NCI-H748 (cell line): ENCODE measurements around the gene MMP24.
A peak's percentile ranks its signal among the peaks of the same experiment; 100 is the strongest.
"Not testable (repeated sequence)": the region's sequence is repeated elsewhere in the genome, so short reads cannot be mapped to it uniquely, and the experiment has no call there.

Experiments used
- DNase-seq: peaks from one replicate; lab custom pipeline; 2025; ENCODE audit not compliant: unreplicated experiment; lab: John Stamatoyannopoulos, UW

The MMP24 gene

GRCh38 chr20:35305682-35306556 is 79.4 kb downstream of the MMP24 start:
- DNase-seq = no peak

GRCh38 chr20:35306931-35307517 is 80.5 kb downstream of the MMP24 start:
- DNase-seq = peak; percentile 49

GRCh38 chr20:35307666-35308653 is 81.5 kb downstream of the MMP24 start:
- no peak for DNase-seq

- no peak for DNase-seq
These were observed 84.9 kb downstream of the MMP24 start for GRCh38 chr20:35311409-35311808.

- no peak for DNase-seq
These were observed 85.3 kb downstream of the MMP24 start for GRCh38 chr20:35311822-35312221.

- DNase-seq = no peak
These were observed 85.8 kb downstream of the MMP24 start for GRCh38 chr20:35312318-35312717.

- no peak for DNase-seq
These were observed 88.5 kb downstream of the MMP24 start for GRCh38 chr20:35314816-35315631.

GRCh38 chr20:35315632-35316020 is 89.1 kb downstream of the MMP24 start:
- not testable (repeated sequence) for DNase-seq

- no peak for DNase-seq
These were observed 89.6 kb downstream of the MMP24 start for GRCh38 chr20:35316086-35316485.

- DNase-seq = no peak
These were observed 91.1 kb downstream of the MMP24 start for GRCh38 chr20:35317416-35318210.

GRCh38 chr20:35318502-35319157 is 92.1 kb downstream of the MMP24 start:
- DNase-seq = no peak

- DNase-seq = no peak
These were observed 92.8 kb downstream of the MMP24 start for GRCh38 chr20:35319192-35319870.

GRCh38 chr20:35319871-35320197 is 93.3 kb downstream of the MMP24 start:
- no peak for DNase-seq

GRCh38 chr20:35320396-35321126 is 94.1 kb downstream of the MMP24 start:
- DNase-seq = no peak

GRCh38 chr20:35325401-35325800 is 98.9 kb downstream of the MMP24 start:
- no peak for DNase-seq

GRCh38 chr20:35326021-35326739 is 99.7 kb downstream of the MMP24 start:
- no peak for DNase-seq
